HepG2 (cell line): ENCODE results near the gene TRIM6.

Experiments
- CHD4 ChIP-seq: fragments of 200-600 bp; sonication (generic); IDR thresholded peaks from 2 replicates; pipeline ENCODE4 v1.7.0; 2017; ENCODE audit warnings: mild to moderate bottlenecking, low read length, borderline replicate concordance
- CTCF ChIP-seq: sonication (generic); formaldehyde crosslinking; IDR thresholded peaks from 2 replicates; pipeline ENCODE4 v1.5.0; 2020; ENCODE audit warnings: mild to moderate bottlenecking, missing genetic modification reagents, moderate library complexity
- GABPA ChIP-seq, 2 experiments: IDR thresholded peaks; 2 replicates each; pipeline ENCODE4 v1.6.1; 2011 to 2016; ENCODE audit warnings: low read depth in 2 of 2, low read length in 1 of 2, missing biosample characterization in 1 of 2, missing genetic modification characterization in 1 of 2
- MAFK ChIP-seq, 2 experiments: IDR thresholded peaks in 1 of 2; conservative IDR thresholded peaks in 1 of 2; 2 replicates each; pipeline ENCODE4 v1.6.1; 2011; ENCODE audit warnings: improper control_type of control experiment in 2 of 2, low read length in 2 of 2
- MXD1 ChIP-seq: sonication (generic); formaldehyde crosslinking; IDR thresholded peaks from 2 replicates; pipeline ENCODE4 v1.4.0; 2020; ENCODE audit warnings: mild to moderate bottlenecking, missing genetic modification reagents
- RAD51 ChIP-seq: fragments of 450-650 bp; IDR thresholded peaks from 2 replicates; pipeline ENCODE4 v1.6.1; 2016; ENCODE audit warnings: borderline replicate concordance
- SMAD1 ChIP-seq: sonication (generic); formaldehyde crosslinking; IDR thresholded peaks from 2 replicates; pipeline ENCODE4 v1.4.0; 2020; ENCODE audit warnings: missing genetic modification reagents, low read depth, mild to moderate bottlenecking, borderline replicate concordance
- SUZ12 ChIP-seq: fragments of 150-350 bp; IDR thresholded peaks from 2 replicates; pipeline ENCODE4 v1.6.1; 2014; ENCODE audit warnings: low read depth, low read length
- ZBTB33 ChIP-seq: sonication (generic); formaldehyde crosslinking; IDR thresholded peaks from 2 replicates; pipeline ENCODE4 v1.4.0; 2020; ENCODE audit warnings: missing genetic modification reagents
- ZNF24 ChIP-seq: fragments of 450-650 bp; IDR thresholded peaks from 2 replicates; pipeline ENCODE4 v1.6.1; 2017; ENCODE audit warnings: antibody characterized with exemption, mild to moderate bottlenecking
- ZNF512 ChIP-seq: sonication (generic); formaldehyde crosslinking; IDR thresholded peaks from 2 replicates; pipeline ENCODE4 v1.4.0; 2020; ENCODE audit warnings: mild to moderate bottlenecking, missing genetic modification reagents
- TF ChIP-seq, protein P1 (sequence below): sonication (generic); formaldehyde crosslinking; IDR thresholded peaks from 2 replicates; pipeline ENCODE4 v1.5.0; 2020; ENCODE audit warnings: mild to moderate bottlenecking, missing genetic modification reagents, borderline replicate concordance

GRCh38 chr11:5553343-5553742 lies 43.1 kb upstream of the TRIM6 start:
- no peak for TF ChIP-seq RAD51
- no peak for TF ChIP-seq SMAD1
- no peak for TF ChIP-seq ZBTB33 (CRISPR knock-in tag)
- TF ChIP-seq ZNF24, result no peak
- no peak for TF ChIP-seq GABPA (IDR thresholded peaks at IDR 0.05; ENCODE audit: low read depth, low read length)
- no peak for TF ChIP-seq GABPA (CRISPR knock-in tag; IDR thresholded peaks at IDR 0.05; ENCODE audit: low read depth)
- TF ChIP-seq, protein P1, sequence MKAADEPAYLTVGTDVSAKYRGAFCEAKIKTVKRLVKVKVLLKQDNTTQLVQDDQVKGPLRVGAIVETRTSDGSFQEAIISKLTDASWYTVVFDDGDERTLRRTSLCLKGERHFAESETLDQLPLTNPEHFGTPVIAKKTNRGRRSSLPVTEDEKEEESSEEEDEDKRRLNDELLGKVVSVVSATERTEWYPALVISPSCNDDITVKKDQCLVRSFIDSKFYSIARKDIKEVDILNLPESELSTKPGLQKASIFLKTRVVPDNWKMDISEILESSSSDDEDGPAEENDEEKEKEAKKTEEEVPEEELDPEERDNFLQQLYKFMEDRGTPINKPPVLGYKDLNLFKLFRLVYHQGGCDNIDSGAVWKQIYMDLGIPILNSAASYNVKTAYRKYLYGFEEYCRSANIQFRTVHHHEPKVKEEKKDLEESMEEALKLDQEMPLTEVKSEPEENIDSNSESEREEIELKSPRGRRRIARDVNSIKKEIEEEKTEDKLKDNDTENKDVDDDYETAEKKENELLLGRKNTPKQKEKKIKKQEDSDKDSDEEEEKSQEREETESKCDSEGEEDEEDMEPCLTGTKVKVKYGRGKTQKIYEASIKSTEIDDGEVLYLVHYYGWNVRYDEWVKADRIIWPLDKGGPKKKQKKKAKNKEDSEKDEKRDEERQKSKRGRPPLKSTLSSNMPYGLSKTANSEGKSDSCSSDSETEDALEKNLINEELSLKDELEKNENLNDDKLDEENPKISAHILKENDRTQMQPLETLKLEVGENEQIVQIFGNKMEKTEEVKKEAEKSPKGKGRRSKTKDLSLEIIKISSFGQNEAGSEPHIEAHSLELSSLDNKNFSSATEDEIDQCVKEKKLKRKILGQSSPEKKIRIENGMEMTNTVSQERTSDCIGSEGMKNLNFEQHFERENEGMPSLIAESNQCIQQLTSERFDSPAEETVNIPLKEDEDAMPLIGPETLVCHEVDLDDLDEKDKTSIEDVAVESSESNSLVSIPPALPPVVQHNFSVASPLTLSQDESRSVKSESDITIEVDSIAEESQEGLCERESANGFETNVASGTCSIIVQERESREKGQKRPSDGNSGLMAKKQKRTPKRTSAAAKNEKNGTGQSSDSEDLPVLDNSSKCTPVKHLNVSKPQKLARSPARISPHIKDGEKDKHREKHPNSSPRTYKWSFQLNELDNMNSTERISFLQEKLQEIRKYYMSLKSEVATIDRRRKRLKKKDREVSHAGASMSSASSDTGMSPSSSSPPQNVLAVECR (CRISPR knock-in tag), result no peak
- TF ChIP-seq CTCF, result no peak
- TF ChIP-seq ZNF512 (CRISPR knock-in tag), result no peak
- TF ChIP-seq CHD4, result no peak
- no peak for TF ChIP-seq MAFK (conservative IDR thresholded peaks at IDR 0.05 in 1 of 2, IDR thresholded peaks at IDR 0.05 in 1 of 2; ENCODE audit: low read length in 2 of 2)
- no peak for TF ChIP-seq MXD1 (CRISPR knock-in tag)
- no peak for TF ChIP-seq SUZ12
